ENCODE results near the gene TMEM100.
"Not testable (repeated sequence)": the region's sequence is repeated elsewhere in the genome, so short reads cannot be mapped to it uniquely, and the experiment has no call there.

The TMEM100 gene

DNA sequence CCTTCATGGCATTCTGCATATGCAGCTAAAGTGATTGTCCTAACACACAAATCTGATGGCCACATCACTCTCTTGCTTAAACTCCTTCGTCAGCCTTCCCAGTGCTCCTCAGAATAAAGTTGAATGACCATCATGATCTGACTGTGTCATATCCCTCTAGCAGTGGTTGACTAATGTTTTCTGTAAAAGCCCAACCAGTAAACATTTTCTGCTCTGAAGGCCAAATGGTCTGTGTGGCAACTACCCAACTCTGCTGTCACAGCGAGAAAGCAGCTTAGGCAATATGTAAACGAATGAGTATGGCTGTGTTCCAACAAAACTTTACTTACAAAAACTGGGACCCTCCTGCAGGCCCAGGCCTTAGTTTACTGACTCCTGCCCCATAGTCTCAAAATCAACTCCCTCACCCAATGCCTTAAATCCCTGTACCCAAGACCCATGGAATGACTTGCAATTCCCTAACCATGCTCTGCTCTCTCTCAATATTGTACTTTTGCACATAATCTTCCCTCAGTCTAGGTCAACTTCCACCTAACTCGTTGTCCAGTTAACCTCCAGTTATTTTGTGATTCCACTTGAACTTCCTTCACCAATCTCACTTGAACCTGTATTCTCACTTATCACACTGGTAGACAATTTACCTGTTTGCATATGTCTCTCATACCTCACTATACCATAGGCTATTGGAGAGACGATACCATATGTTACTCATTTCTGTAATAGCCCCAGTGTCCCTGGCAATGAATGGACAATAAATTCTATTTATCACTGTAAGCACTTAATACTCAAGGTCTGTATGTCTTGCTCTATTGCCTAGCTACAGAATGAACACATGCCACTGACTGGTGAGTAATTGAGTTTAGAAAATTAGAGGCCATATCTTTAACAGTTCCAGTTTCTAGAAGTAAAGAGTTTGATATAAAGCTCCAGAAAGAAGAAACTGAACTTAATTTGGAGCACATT, 29.1 kb downstream of the TMEM100 start:
- Histone ChIP-seq H3K27ac (peak overlapping the region in 1 of 21 experiments; percentile 15), H3K4me3 (no peak overlapping the region)

DNA sequence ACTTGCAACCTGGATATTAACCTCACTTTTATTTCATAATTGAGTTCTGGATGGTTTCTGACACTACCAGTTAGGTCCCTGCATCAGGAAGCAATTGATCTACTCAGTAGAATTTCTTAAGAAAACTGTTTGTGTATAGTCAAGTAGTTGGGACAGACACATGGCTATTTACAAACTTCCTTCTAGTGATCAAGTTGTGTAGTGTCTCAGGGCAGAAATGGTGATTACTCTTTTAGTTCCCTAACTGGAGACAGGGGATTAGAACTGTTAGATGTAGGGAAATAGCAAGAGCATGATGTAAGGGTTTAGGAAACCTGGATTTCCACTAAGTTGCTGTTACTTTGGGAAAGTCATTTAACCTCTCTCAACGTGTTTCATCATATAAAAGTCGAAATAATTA, 30.4 kb downstream of the TMEM100 start:
- Histone ChIP-seq H3K4me3 (no peak overlapping the region), H3K27ac (no peak overlapping the region)

- Histone ChIP-seq H3K27ac (no peak overlapping the region), H3K4me3 (no peak overlapping the region)
These were observed 31.0 kb downstream of the TMEM100 start for GRCh38 chr17:55691666-55692065.

DNA sequence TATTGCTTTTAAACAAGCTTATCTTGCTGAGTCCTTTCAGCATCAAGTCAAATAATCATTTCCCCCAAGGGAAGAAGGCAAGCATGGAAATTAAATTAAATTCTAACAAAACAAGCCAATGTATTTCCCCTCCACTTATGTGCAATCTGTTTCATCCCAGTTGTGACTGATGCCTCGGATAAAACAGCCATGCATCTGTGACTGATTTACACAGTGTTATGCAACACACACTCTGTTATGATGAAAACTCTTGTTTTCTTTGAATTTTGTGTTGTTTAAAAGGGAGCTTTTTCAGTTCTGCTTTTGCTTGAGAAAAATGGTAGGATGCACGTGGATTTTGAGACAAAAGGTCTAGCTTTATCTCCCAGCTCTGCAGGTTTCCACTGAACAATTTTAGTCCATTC, 32.6 kb downstream of the TMEM100 start:
- Histone ChIP-seq H3K27ac (peak overlapping the region in 4 of 21 experiments; percentile 22 to 64 (median 38)), H3K4me3 (no peak overlapping the region)

DNA sequence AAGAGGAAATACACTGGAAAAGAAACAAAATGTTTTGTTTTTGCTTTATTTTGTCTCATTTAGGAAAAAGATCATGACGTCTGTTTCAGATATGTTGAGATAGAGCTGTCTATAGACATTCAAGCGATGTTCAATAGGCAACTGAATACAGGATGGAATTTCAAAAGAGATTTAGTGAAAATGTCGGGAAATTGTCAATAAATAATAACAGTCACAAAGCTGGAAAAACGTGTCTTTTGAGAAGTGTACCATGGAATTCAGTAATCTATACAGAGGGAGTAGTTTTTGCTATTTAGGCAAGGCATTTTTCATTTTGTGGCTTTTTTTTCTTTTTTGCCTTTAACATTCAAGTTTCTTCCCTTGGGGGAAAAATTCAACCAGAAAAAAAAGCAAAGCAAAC, 33.0 kb downstream of the TMEM100 start:
- Histone ChIP-seq H3K4me3 (no peak overlapping the region), H3K27ac (no peak overlapping the region)

DNA sequence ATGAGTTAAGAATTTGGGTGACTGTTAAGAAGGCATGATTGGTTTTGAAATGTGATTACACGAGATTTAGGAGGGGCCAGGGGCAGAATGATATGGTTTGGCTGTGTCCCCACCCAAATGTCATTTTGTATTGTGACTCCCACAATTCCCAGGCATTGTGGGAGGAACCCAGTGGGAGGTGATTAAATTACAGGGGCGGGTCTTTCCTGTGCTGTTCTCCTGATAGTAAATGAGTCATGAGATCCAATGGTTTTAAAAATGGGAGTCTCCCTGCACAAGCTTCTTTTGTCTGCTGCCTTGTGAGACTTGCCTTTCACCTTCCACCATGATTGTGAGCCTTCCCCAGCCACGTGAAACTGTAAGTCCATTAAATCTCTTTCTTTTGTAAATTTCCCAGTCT, 34.6 kb downstream of the TMEM100 start:
- Histone ChIP-seq H3K4me3 (no peak overlapping the region), H3K27ac (no peak overlapping the region)

DNA sequence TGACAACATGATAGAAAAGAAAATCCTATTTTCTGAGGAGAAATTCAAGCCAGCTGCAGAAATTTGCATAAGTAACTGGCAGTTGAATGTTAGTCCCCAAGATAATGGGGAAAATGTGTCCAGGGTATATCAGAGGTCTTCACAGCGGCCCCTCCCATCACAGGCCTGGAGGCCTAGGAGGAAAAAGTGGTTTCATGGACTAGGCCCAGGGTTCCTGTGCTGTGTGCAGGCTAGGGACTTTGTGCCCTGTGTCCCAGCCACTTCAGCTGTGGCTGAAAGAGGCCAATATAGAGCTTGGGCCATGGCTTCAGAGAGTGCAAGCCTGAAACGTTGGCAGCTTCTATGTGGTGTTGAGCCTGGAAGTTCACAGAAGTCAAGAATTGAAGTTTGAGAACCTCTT, 35.6 kb downstream of the TMEM100 start:
- Histone ChIP-seq H3K4me3 (no peak overlapping the region), H3K27ac (no peak overlapping the region)

DNA sequence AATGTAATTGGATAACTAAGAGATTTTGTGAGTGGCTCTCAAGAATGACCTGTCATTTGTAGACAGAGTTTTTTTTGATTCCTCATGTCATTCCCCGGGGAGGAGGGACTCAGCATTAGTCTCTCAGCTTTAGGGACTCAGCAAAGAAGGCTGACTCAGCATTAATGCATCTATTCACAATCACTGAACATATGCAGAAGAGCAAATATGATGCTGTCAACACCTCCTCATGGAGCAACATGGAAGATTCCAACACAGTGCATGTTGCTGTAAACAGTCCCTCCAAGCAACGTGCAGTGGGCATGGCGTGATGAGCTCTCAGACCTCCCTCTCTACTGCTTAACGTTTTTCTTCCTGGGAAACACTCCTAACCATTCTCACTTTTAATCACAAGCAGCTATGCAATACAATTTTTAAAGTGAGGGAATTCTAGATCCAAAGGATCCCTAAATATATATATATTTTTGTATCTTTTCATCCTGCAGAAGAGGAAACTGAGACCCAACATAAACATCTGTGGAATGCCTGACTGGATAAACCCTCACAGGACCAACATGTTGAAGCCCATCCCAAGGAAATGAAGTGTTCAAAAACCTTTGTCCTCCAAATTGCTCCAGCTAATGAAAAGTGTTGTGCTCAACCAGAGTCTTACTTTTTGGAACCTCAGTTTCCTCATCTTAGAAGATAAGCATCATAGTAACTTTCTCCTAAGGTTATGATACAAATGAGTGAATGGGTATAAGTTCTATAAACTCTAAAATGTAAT, 38.9 kb downstream of the TMEM100 start:
- H3K4me3 ChIP-seq = no peak overlapping the region
- H3K27ac ChIP-seq = no peak overlapping the region

DNA sequence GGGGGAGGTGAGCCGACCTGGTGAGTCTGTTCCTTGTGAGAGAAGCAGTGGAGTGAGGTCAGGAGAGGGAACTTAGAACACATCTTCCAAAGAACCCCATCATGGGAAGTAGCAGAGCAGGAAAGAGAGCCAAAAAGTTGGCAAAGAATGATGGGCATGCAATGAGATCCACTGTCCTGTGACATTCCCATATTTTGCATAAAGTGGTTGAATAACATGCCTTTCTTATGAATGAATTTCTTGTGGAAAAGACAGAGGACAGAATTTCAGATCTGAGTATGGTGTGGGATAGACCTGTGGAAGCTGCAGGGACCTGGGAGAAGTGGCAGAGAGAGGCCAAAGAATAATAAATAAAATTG, 41.3 kb downstream of the TMEM100 start:
- Histone ChIP-seq H3K4me3 (no peak overlapping the region), H3K27ac (no peak overlapping the region)

DNA sequence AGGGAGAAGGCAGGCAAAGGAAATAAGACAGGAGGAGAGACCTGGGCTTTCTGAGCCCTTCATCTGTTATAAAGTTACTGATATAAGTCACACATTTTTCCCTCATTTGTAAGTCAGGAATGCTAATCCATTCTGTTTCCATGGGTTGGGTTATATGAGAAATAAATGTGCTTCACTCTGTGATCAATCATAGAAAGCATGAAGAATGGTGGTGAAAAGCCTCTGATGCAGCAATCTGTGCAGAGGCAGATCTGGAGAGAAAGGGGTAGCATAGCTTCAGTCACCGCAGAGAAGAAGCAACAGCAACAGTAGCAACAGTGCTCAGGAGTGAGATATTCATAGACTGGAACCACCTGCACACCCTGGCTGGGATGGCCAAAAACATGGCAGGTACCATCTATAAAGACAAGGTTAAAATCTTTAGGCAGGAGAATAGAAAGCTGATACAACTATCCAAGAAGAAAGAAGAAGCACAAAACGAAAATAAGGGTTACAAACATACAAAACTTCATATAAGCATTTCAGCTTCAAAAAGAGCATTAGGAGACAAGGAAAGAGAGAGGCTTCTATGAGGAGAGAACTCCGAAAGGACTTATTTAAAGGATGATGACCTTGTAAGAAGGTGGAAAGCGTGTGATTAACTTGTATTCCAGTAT, 41.9 kb downstream of the TMEM100 start:
- Histone ChIP-seq H3K27ac (no peak overlapping the region), H3K4me3 (no peak overlapping the region)

DNA sequence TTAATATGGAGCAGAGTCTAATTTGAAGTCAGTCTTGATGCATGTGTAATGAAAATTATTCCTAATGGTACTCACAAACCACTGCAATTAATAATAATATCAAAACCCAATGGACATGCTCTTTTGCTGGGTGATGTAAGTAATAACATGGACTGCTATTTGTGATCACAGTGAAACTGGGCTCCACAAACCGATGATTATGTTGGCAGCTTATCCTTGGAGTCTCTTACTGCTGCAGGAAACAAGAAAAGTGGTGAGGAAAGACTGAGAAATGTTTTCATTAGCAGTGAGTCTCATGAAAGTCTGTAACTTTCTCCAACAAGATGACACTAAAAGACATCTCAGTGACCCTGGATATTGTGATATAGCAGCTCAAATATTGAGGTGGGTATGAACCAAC, 45.2 kb downstream of the TMEM100 start:
- no peak overlapping the region for H3K27ac ChIP-seq
- H3K4me3 ChIP-seq = no peak overlapping the region

DNA sequence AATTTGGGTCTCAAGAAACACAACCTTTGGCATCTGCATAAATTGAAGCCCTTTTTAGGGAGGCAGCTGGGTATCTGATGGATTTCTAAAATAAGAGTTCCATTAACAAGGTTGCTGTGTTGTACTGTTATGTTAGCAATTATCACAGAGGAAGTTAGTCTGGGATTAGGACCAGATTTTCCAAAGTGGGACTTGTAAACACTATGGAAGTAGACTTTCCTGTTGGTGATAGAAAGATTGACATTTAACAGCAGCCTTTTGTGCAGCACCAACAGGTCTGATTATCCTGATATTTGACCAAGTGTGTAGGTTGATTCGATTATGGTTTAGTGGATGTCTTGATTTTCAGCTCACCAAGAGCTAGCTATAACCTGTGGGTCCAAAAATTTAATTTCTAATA, 46.4 kb downstream of the TMEM100 start:
- Histone ChIP-seq H3K4me3 (no peak overlapping the region), H3K27ac (no peak overlapping the region)

- H3K27ac ChIP-seq = peak overlapping the region in 1 of 21 experiments; percentile 71
- no peak overlapping the region for H3K4me3 ChIP-seq
These were observed 48.7 kb downstream of the TMEM100 start for GRCh38 chr17:55673743-55674506.

DNA sequence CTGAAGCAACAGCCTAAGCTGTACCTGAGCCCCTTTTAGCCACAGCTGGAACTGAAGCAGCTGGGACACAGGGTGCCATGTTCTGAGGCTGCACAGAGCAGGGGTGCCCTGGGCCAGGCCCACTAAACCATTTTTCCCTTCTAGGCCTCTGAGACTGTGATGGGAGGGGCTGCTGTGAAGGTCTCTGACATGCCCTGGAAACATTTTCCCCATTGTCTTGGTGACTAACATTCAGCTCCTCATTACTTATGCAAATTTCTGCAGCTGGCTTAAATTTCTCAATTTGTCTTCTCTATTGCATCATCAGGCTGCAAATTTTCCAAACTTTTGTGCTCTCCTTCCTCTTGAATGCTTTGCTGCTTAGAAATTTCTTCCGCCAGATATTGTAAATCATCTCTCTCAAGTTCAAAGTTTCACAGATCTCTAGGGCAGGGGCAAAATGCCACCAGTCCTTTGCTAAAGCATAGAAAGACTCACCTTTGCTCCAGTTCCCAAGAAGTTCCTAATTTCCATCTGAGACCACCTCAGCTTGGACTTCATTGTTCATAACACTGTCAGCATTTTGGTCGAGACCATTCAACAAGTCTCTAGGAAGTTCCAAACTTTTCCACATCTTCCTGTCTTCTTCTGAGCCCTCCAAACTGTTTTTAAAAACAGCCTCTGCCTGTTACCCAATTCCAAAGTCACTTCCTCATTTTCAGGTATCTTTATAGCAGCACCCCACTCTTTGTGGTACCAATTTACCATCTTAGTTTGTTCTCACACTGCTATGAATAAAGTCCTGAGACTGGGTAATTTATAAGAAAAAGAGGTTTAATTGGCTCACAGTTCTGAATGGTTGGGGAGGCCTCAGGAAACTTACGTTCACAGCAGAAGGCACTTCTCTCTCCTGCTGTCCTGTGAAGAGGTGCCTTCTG, 49.8 kb downstream of the TMEM100 start:
- Histone ChIP-seq H3K27ac (peak overlapping the region in 11 of 21 experiments; percentile 11 to 71 (median 43)), H3K4me3 (no peak overlapping the region)

DNA sequence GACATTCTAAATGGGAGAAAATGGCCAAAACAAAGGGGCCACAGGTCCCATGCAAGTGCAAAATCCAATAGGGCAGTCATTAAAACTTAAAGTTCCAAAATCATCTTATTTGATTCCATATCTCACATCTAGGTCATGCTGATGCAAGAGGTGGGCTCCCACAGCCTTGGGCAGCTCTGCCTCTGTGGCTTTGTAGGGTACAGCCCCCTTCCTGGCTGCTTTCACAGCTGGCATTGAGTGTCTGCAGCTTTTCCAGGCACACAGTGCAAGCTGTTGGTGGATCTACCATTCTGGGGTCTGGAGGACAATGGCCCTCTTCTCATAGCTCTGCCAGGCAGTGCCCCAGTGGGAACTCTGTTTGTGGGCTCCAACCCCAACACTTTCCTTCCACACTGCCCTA, 50.7 kb downstream of the TMEM100 start:
- not testable (repeated sequence) for H3K4me3 ChIP-seq
- H3K27ac ChIP-seq = peak overlapping the region in 10 of 21 experiments; percentile 11 to 71 (median 40)
